Activated CD8-positive, alpha-beta T cell treated with anti-CD3 and anti-CD28 coated beads for 36 hours (primary cell): Measurements from ENCODE around the gene STAP2. TPM values are rescaled to one million over a fixed set of nuclear protein-coding genes. Genes with fewer than 3 reads are reported as not detected.

Experiments
- ATAC-seq: fragments of 200-7000 bp; cut with Tn5 transposase; one replicate; pipeline ENCODE4 v1.10.0; 2021; ENCODE audit warnings: mild to moderate bottlenecking, moderate library complexity
- CTCF ChIA-PET: fragments of 350-600 bp; sonication (Branson Sonifier 250); formaldehyde crosslinking; loops from one replicate; lab custom pipeline; 2021; ENCODE audit warnings: antibody characterized with exemption; lab: Charles Lee
- POLR2A ChIA-PET: fragments of 350-600 bp; sonication (Branson Sonifier 250); formaldehyde crosslinking; loops from one replicate; lab custom pipeline; 2021; ENCODE audit warnings: antibody characterized with exemption; lab: Charles Lee
- DNase-seq: peaks from one replicate; pipeline ENCODE4 v3.0.0-alpha.2; 2020
- H3K27ac Mint-ChIP-seq: one replicate; pipeline ENCODE4 v1.8.0; 2021; ENCODE audit warnings: mild to moderate bottlenecking, mixed read lengths
- H3K27me3 Mint-ChIP-seq: one replicate; pipeline ENCODE4 v1.8.0; 2021; ENCODE audit warnings: mixed read lengths
- H3K36me3 Mint-ChIP-seq: one replicate; pipeline ENCODE4 v1.8.0; 2021; ENCODE audit warnings: low read depth, mixed read lengths
- H3K4me1 Mint-ChIP-seq: one replicate; pipeline ENCODE4 v1.8.0; 2021; ENCODE audit warnings: low read depth, mixed read lengths
- H3K4me3 Mint-ChIP-seq: one replicate; pipeline ENCODE4 v1.8.0; 2021; ENCODE audit warnings: mild to moderate bottlenecking, moderate library complexity, mixed read lengths
- H3K9me3 Mint-ChIP-seq: one replicate; pipeline ENCODE4 v1.8.0; 2021; ENCODE audit warnings: mixed read lengths
- CTCF ChIP-seq: fragments of 200-600 bp; IDR thresholded peaks from one replicate; pipeline ENCODE4 v1.8.0; 2022; ENCODE audit warnings: antibody characterized with exemption, mild to moderate bottlenecking
- intact Hi-C: fragments of 100-400 bp; cut with micrococcal nuclease; formaldehyde crosslinking; loops from one replicate; pipeline ENCODE4 v1.10.0; 2022
- total RNA-seq, 2 experiments: library from RNA; stranded (reverse); gene quantifications; one replicate each; pipeline ENCODE4 v1.2.3, GENCODE V29; 2021

The STAP2 gene
- total RNA-seq: 10 to 100 TPM in 1 of 2 experiments, 1 to 10 TPM in 1; 9.6 to 14.6 TPM

- POLR2A ChIA-PET: interaction anchor here (0.7 to 2.1 kb wide), 4 partner anchors 8 to 576 kb away, joined by 3 to 10 read pairs (median 4); partner anchors contain the start of gene MRPL54
- H3K27ac Mint-ChIP-seq: peak within 1 kb of the TSS; percentile 84
- peaks cover 19% of the 10 kb centered on the region for H3K36me3 Mint-ChIP-seq
- ATAC-seq (no peak), DNase-seq (peak; percentile 63)
- peaks cover 5% of the 10 kb centered on the region for H3K9me3 Mint-ChIP-seq
- peaks cover 15% of the 10 kb centered on the region for H3K4me1 Mint-ChIP-seq
- intact Hi-C loops: no loop called here
- peak within 1 kb of the TSS; percentile 79 for H3K4me3 Mint-ChIP-seq
- TF ChIP-seq CTCF: no peak
- H3K27me3 Mint-ChIP-seq: no peaks in the 10 kb centered on the region
- CTCF ChIA-PET: interaction anchor here (0.7 to 3.6 kb wide), 3 partner anchors 14 to 72 kb away, joined by 3 to 14 read pairs (median 11); no protein-coding TSS in a partner anchor
Observed at GRCh38 chr19:4338441-4339355, at the start of gene STAP2. STAP2 (minus strand) TSS chr19:4338827; CDS start chr19:4338753, 74 bp downstream.

GRCh38 chr19:4386041-4386782 lies 47.6 kb upstream of the STAP2 start:
- no peak for ATAC-seq
- CTCF ChIA-PET: no interaction called here
- Mint-ChIP-seq H3K27ac (no peak overlapping the region), H3K4me3 (no peak overlapping the region), H3K36me3 (peaks cover 11% of the 10 kb centered on the region), H3K4me1 (peaks cover 25% of the 10 kb centered on the region), H3K9me3 (no peaks in the 10 kb centered on the region), H3K27me3 (no peaks in the 10 kb centered on the region)
- intact Hi-C loops: no loop called here
- no peak for DNase-seq
- POLR2A ChIA-PET: interaction anchor here (2.3 kb wide), 1 partner anchor 16 kb away, joined by 8 read pairs; no protein-coding TSS in a partner anchor
- no peak for TF ChIP-seq CTCF

GRCh38 chr19:4385291-4386040 lies 46.8 kb upstream of the STAP2 start:
- Mint-ChIP-seq H3K9me3 (no peaks in the 10 kb centered on the region), H3K36me3 (peaks cover 11% of the 10 kb centered on the region), H3K4me3 (no peak overlapping the region), H3K27me3 (no peaks in the 10 kb centered on the region), H3K4me1 (peaks cover 27% of the 10 kb centered on the region), H3K27ac (no peak overlapping the region)
- intact Hi-C loops: no loop called here
- DNase-seq (no peak), ATAC-seq (no peak)
- CTCF ChIA-PET: interaction anchor here (0.9 kb wide), 1 partner anchor 33 kb away, joined by 5 read pairs; no protein-coding TSS in a partner anchor
- POLR2A ChIA-PET: interaction anchor here (2.3 kb wide), 1 partner anchor 16 kb away, joined by 8 read pairs; no protein-coding TSS in a partner anchor
- no peak for TF ChIP-seq CTCF

GRCh38 chr19:4380254-4380727 lies 41.7 kb upstream of the STAP2 start:
- no peak for TF ChIP-seq CTCF
- Mint-ChIP-seq H3K4me1 (peaks cover 60% of the 10 kb centered on the region), H3K9me3 (no peaks in the 10 kb centered on the region), H3K27me3 (no peaks in the 10 kb centered on the region), H3K4me3 (peak overlapping the region; percentile 71), H3K27ac (peak overlapping the region; percentile 87), H3K36me3 (peaks cover 16% of the 10 kb centered on the region)
- intact Hi-C loops: no loop called here
- ChIA-PET POLR2A (interaction anchor here (0.6 to 2.0 kb wide), 7 partner anchors 12 to 265 kb away, joined by 3 to 7 read pairs (median 4); partner anchors contain the start of genes CHAF1A and SH3GL1), CTCF (interaction anchor here (0.6 to 3.3 kb wide), 7 partner anchors 10 to 113 kb away, joined by 3 to 15 read pairs (median 4); partner anchors contain the start of gene SH3GL1)
- ATAC-seq: peak; percentile 63
- DNase-seq: peak; percentile 75
